ENCODE data around the gene AGBL1. TPM values are rescaled to one million over a fixed set of nuclear protein-coding genes. Genes with fewer than 3 reads are reported as not detected.

AGBL1 gene
- total RNA-seq, 1 donor from 2014 or later, result 5.5 TPM

- Histone ChIP-seq H3K36me3 (no peaks in the 10 kb centered on the region), H3F3A (ENCODE audit: low read depth) (no peaks in the 10 kb centered on the region), H3K4me2 (no peak overlapping the region), H3K27me3 (no peaks in the 10 kb centered on the region), H3K4me3 (no peak overlapping the region), H4K20me1 (ENCODE audit: low read depth) (no peaks in the 10 kb centered on the region), H3K9me3 (ENCODE audit: low read depth) (no peaks in the 10 kb centered on the region), H3K4me1 (peaks cover 10% of the 10 kb centered on the region), H3K79me2 (ENCODE audit: low read depth) (no peaks in the 10 kb centered on the region), H3K27ac (no peak overlapping the region), H3K9ac (no peak overlapping the region), H2AFZ (replicated peaks) (no peak overlapping the region)
- H3K4me3 Mint-ChIP-seq, result no peak overlapping the region
- H3K27me3 Mint-ChIP-seq (ENCODE audit: insufficient read depth, low read depth), result no peaks in the 10 kb centered on the region
- TF ChIP-seq EZH2 (IDR thresholded peaks at IDR 0.05), result no peak
- no peak for TF ChIP-seq EZH2phosphoT487 (IDR thresholded peaks at IDR 0.05)
- TF ChIP-seq CTCF (IDR thresholded peaks at IDR 0.05), result no peak
- H3K36me3 Mint-ChIP-seq, result no peaks in the 10 kb centered on the region
- H3K4me1 Mint-ChIP-seq, result peaks cover 9% of the 10 kb centered on the region
- H3K27ac Mint-ChIP-seq, result no peak overlapping the region
- H3K9me3 Mint-ChIP-seq, result no peaks in the 10 kb centered on the region
- DNase-seq (ENCODE audit: low spot score), result no peak
Observed at GRCh38 chr15:86653344-86654197, 573.9 kb downstream of the AGBL1 start.

GRCh38 chr15:86654501-86654900 lies 574.8 kb downstream of the AGBL1 start:
- peaks cover 14% of the 10 kb centered on the region for H3K4me1 Mint-ChIP-seq
- H3K36me3 Mint-ChIP-seq, result no peaks in the 10 kb centered on the region
- no peak overlapping the region for H3K4me3 Mint-ChIP-seq
- H3K27ac Mint-ChIP-seq, result no peak overlapping the region
- no peaks in the 10 kb centered on the region for H4K20me1 ChIP-seq (ENCODE audit: low read depth)
- no peak for TF ChIP-seq CTCF (IDR thresholded peaks at IDR 0.05)
- no peak for TF ChIP-seq EZH2 (IDR thresholded peaks at IDR 0.05)
- TF ChIP-seq EZH2phosphoT487 (IDR thresholded peaks at IDR 0.05), result no peak
- H3K27me3 ChIP-seq, result no peaks in the 10 kb centered on the region
- H3K36me3 ChIP-seq, result no peaks in the 10 kb centered on the region
- H2AFZ ChIP-seq (replicated peaks), result no peak overlapping the region
- H3K4me2 ChIP-seq, result peak overlapping the region; percentile 24
- no peak overlapping the region for H3K9ac ChIP-seq
- no peaks in the 10 kb centered on the region for H3K79me2 ChIP-seq (ENCODE audit: low read depth)
- H3K9me3 ChIP-seq (ENCODE audit: low read depth), result no peaks in the 10 kb centered on the region
- H3K4me3 ChIP-seq, result no peak overlapping the region
- no peak overlapping the region for H3K27ac ChIP-seq
- DNase-seq (ENCODE audit: low spot score), result no peak
- H3F3A ChIP-seq (ENCODE audit: low read depth), result no peaks in the 10 kb centered on the region
- no peaks in the 10 kb centered on the region for H3K27me3 Mint-ChIP-seq (ENCODE audit: insufficient read depth, low read depth)
- no peaks in the 10 kb centered on the region for H3K9me3 Mint-ChIP-seq
- peaks cover 10% of the 10 kb centered on the region for H3K4me1 ChIP-seq

- Histone ChIP-seq H3K9me3 (ENCODE audit: low read depth) (no peaks in the 10 kb centered on the region), H2AFZ (replicated peaks) (no peak overlapping the region), H3K9ac (no peak overlapping the region), H4K20me1 (ENCODE audit: low read depth) (no peaks in the 10 kb centered on the region), H3F3A (ENCODE audit: low read depth) (no peaks in the 10 kb centered on the region), H3K27ac (no peak overlapping the region), H3K27me3 (peaks cover 7% of the 10 kb centered on the region), H3K4me1 (peaks cover 10% of the 10 kb centered on the region), H3K36me3 (no peaks in the 10 kb centered on the region), H3K79me2 (ENCODE audit: low read depth) (no peaks in the 10 kb centered on the region), H3K4me2 (no peak overlapping the region), H3K4me3 (no peak overlapping the region)
- Mint-ChIP-seq H3K27ac (no peak overlapping the region), H3K36me3 (no peaks in the 10 kb centered on the region), H3K27me3 (ENCODE audit: insufficient read depth, low read depth) (no peaks in the 10 kb centered on the region), H3K9me3 (no peaks in the 10 kb centered on the region), H3K4me1 (peaks cover 32% of the 10 kb centered on the region), H3K4me3 (no peak overlapping the region)
- TF ChIP-seq EZH2 (IDR thresholded peaks at IDR 0.05), result no peak
- no peak for TF ChIP-seq EZH2phosphoT487 (IDR thresholded peaks at IDR 0.05)
- no peak for TF ChIP-seq CTCF (IDR thresholded peaks at IDR 0.05)
- no peak for DNase-seq (ENCODE audit: low spot score)
Observed at GRCh38 chr15:86657305-86657704, 577.6 kb downstream of the AGBL1 start.

All from neural progenitor cell (in vitro differentiated cells).